ENCODE data around the gene DAAM1.
A peak's percentile ranks its signal among the peaks of the same experiment; 100 is the strongest.

The DAAM1 gene

GRCh38 chr14:59252772-59253500 lies 64.5 kb downstream of the DAAM1 start:
- no peak for TF ChIP-seq OSR1 (CRISPR knock-in tag; IDR thresholded peaks at IDR 0.05)
- TF ChIP-seq POU6F1 (CRISPR knock-in tag; IDR thresholded peaks at IDR 0.05; ENCODE audit: borderline replicate concordance, low read depth) = no peak
- TF ChIP-seq CREB5 (CRISPR knock-in tag; IDR thresholded peaks at IDR 0.05; ENCODE audit: low read depth) = no peak; the same call in 1 of the 2 replicates
- TF ChIP-seq CSDC2 (CRISPR knock-in tag; IDR thresholded peaks at IDR 0.05) = no peak
- TF ChIP-seq ISL1 (CRISPR knock-in tag; IDR thresholded peaks at IDR 0.05) = no peak
- no peak for TF ChIP-seq TSHZ2 (CRISPR knock-in tag; IDR thresholded peaks at IDR 0.05)
- 0 out of 2 replicates have a peak, but pooled peaks have one; percentile 6 for TF ChIP-seq PATZ1 (CRISPR knock-in tag; IDR thresholded peaks at IDR 0.05; ENCODE audit: borderline replicate concordance)
- TF ChIP-seq TCF4 (CRISPR knock-in tag; IDR thresholded peaks at IDR 0.05; ENCODE audit: borderline replicate concordance) = no peak
- no peak for TF ChIP-seq ESRRG (CRISPR knock-in tag; IDR thresholded peaks at IDR 0.05)
- ATAC-seq = no peak

GRCh38 chr14:59253527-59253926 lies 65.1 kb downstream of the DAAM1 start:
- ATAC-seq = no peak
- TF ChIP-seq CSRNP3 (CRISPR knock-in tag; IDR thresholded peaks at IDR 0.05) (no peak), ESRRG (CRISPR knock-in tag; IDR thresholded peaks at IDR 0.05) (no peak), PPARA (CRISPR knock-in tag; IDR thresholded peaks at IDR 0.05; ENCODE audit: borderline replicate concordance) (no peak), CSDC2 (CRISPR knock-in tag; IDR thresholded peaks at IDR 0.05) (no peak), POU6F1 (CRISPR knock-in tag; IDR thresholded peaks at IDR 0.05; ENCODE audit: borderline replicate concordance, low read depth) (no peak), GLIS3 (CRISPR knock-in tag; IDR thresholded peaks at IDR 0.05) (no peak), TSHZ2 (CRISPR knock-in tag; IDR thresholded peaks at IDR 0.05) (no peak)

Measured in SK-N-SH treated with all-trans-retinoic acid at 6 μM for 48 hours (cell line).